Measurements from ENCODE around the gene FAM32A. TPM values are rescaled to one million over a fixed set of nuclear protein-coding genes. Genes with fewer than 3 reads are reported as not detected.

FAM32A gene
- 38.8 TPM for total RNA-seq
- long read RNA-seq, transcript FAM32A-205 (3 exons, 1,168 nt) = minor isoform, 12 of 80 reads
- long read RNA-seq, transcript FAM32A-201 (4 exons, 1,455 nt) = major isoform, 61 of 80 reads
- long read RNA-seq, partial matches to known transcripts = 2 of 80 reads
- long read RNA-seq, other reads (novel, unspliced or antisense) = 3 of 80 reads

DNA sequence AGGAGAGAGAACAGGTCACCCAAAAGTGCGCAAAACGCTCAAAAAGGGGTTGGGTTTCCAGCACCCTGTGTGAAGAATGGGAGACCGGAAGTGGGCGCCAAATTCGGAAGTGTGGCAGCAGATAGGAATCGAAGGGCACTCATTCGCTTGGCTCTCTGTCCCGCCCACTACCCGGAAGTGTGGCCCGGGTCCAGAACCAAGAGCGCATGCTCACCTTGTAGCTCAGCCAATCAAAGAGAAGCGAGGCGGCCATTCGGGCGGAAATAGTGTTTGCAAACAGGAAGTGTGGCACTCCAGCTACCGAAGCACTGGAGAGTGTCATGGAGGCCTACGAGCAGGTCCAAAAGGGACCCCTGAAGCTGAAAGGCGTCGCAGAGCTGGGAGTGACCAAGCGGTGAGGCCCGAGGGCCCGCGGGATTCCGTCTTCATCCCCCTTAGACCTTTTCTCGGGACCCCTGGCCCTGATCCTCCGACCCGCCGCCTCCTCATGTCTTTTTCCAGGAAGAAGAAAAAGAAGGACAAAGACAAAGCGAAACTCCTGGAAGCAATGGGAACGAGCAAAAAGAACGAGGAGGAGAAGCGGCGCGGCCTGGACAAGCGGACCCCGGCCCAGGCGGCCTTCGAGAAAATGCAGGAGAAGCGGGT is at the start of gene FAM32A:
Gene FAM32A (plus strand): TSS at position 288 of the 645 bp plus-strand sequence. CDS start 33 bp downstream, at position 321.
- peak; percentile 99 for DNase-seq
- intact Hi-C loops (cut with micrococcal nuclease) = no loop called here
- ATAC-seq = peak; percentile 98

DNA sequence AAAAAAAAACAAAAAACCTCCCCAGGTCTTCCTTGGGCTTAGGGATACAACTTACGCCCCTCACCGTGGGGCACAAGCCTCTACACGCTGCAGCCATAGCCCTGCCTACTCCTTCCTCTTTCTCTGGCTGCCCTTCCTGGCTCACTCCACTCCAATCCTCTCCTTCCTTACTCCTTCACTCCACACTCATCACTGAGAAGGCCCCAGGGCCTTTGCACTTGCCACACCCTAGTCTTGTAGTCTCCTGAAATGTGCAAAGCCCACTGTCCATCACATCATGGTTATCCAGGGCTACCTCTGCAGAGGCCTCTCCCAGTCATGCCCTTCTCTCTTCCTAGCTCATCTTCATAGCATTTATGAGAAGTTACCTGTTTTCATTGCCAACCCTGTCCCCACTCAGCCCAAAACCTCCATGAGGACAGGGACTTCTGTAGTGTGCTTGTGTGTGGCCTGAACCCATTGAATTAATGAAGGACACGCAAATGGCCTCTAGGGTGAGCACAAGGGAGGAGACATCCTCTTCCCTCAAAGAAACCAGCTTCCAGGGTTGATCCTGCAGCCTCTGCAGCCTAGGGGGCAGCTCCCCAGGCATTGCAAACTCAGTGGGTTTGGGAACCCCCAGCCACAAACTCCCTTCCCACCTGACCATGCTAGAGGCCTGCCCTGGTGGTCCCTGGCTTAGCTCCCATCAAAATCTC is 49.6 kb upstream of the FAM32A start:
- no peak for DNase-seq
- intact Hi-C loops (cut with micrococcal nuclease) = no loop called here
- no peak for ATAC-seq

DNA sequence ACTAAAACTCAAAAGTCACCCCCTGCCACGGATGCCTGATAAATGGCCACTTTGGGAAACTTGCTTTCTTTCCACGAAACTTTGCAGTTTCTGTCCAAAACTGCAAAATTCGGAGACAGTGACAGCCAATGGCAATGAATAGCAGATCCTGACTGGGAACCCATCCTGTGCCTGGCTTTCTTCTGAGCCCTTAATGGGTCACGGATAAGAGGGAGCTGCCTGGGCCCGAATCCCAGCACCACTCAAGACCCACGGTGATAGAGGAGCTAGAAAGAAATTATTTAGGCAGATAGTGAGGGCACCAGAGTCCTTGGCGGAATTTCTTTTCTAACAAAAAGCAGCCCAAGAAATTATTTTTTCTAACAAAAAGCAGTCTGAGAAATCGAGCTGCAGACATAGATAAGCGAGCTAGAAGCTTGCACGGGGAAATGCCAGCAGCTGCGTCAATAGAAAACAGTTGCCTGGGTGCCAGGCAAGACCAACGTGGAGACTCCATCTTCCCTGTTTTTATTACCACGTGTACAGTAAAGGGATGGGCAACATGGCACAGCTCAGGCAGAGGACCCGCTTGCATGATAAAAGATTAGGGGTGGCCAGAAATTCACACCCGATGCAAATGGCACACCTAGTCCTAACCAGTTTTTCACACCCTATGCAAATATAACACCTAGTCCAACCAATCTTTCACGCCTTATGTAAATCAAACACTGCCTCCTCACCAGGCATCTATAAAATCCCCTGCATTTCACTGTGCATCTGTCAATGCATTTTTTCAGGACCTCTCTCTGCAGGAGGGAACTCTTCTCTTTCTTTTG is 48.8 kb upstream of the FAM32A start:
- intact Hi-C loops (cut with micrococcal nuclease) = no loop called here
- DNase-seq (no peak), ATAC-seq (peak; percentile 64)

DNA sequence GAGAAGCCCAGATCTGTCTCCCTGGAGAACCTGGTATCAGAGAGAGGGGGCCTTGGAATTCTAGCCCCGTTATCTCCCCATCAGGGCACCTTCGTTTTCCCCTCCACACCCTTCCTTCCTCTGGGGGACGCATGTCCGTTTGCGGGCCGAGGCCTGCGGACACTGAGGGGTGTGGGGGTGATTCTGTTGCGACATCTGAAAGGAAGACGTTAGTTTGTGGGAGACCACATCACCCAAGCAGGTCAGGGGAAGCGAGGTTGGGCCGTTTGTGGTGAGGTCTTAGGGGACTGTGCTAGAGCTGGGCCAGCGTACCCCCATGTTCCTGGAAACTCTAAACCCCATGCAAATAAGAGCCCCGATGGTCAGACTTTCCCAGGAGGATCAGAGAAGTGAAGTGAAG is 45.5 kb upstream of the FAM32A start:
- DNase-seq (no peak), ATAC-seq (no peak)
- intact Hi-C loops (cut with micrococcal nuclease) = no loop called here

DNA sequence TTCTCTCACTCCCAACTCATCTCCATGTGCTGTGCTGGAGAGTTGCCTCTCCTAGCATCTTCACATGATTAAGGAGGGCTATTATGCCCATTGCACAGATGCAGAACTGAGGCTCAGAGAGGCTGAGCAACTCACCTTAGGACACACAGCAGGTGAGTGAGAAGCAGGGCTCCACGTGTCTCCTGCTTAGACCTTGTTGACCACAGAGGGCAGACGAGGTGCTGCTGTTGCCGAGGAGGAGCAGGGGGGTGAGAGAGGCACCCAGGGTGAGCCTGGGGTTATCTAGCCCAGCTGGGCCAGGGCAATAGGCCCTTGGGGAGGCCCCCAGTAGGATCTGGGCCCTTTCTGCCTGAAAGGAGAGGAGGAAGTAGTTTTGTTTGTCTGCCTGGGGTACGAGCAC is 44.2 kb upstream of the FAM32A start:
- DNase-seq = no peak
- ATAC-seq = no peak
- intact Hi-C loops (cut with micrococcal nuclease) = no loop called here

DNA sequence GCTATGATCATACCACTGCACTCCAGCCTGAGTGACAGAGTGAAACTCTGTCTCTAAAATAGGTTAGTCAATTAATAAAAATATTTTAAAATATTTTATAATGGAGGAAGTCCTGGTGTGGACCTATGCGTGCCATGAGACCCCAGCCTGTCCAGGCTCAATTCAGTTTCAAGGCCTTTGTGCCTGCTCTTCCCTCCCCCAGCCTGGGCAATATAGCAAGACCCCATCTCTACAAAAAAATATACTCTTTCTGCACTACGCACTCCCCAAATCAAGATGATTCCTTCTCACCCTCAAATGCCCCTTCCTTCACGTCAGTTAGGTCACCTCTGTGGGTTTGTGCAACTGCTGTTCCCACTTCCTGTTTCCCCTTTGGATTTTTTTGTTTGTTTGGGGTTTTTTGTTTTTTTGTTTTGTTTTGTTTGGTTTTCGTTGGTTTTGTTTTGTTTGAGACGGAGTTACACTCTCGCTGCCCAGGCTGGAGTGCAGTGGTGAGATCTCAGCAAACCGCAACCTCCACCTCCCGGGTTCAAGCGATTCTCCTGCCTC is 43.1 kb upstream of the FAM32A start:
- ATAC-seq = no peak
- intact Hi-C loops (cut with micrococcal nuclease) = no loop called here
- DNase-seq = no peak

DNA sequence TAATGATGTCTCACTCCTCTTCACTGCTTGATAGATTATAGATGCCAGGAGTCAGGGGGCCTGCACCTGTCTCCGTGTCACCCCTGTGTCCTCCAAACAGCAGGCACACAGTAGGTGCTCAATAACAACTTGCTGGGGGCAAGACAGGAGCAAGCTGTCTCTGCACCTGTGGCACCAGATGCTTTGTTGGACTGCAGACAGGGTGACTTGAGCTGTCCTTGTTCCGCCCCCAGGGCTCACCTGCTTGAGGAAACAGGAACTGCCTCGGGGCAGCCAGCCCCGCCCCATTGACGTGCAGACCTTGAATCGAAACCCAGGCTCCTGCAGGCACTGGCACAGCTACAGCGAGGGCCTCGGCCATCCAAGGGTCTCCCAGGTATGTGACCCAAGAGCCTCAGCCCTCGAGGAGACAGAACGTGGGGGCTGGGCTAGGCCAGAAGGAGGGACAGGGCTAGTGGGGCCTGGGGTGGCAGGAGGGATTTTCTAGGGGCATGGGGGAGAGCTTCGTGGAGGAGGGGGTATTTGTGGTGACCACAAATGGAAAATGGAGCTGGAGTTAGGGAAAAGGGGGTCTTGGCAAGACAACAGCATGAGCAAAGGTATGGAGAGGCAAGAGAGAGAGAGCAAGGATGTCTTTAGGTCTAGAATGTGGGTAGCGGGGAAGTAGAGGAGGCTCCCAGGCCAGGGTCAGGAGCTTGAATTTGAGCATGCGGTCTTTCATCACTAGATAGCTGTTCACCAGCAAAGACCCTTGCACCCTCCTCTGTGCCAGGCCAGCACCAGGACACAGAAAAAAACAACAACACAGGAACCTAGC is 41.6 kb upstream of the FAM32A start, which contains the start of gene HSH2D:
Gene HSH2D (plus strand): TSS at position 287 of the 817 bp plus-strand sequence. CDS start 5,066 bp downstream, outside the sequence.
- DNase-seq (peak; percentile 60), ATAC-seq (peak; percentile 46)
- intact Hi-C loops (cut with micrococcal nuclease) = no loop called here

DNA sequence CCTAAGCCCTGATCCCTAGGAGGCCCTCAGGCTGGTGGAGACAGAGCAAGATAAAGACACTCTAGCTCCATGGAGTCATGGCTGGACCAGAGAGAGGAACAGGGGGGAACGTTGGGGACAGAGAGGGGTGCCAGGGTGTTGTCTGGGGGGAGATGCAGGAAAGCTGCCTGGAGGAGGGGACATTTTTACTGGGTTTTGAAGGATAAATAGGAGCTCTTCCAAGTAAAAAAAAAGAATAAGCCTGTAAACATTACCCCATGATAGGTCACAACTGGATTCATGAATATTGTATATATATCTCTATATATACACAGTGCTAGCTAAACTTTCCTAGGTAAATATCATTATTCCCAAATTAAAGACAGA is 41.0 kb upstream of the FAM32A start:
- ATAC-seq (no peak), DNase-seq (no peak)
- intact Hi-C loops (cut with micrococcal nuclease) = no loop called here

DNA sequence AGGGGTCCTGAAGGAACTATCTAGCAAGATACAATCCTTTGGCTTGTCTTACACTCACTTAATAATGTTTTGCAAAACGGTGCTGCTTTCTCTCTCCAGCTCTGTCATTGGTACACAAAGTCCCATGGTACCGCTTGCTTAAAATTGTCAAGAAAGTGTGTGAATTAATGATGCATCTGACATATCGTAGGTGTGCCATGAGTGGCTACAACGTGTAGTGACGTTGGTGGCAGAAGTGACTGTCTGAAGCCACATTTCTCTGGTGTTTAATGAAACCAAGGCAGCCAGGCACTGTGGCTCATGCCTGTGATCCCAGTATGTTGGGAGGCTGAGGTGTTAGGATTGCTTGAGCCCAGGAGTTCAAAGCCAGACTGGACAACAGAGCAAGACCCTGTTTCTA is 39.1 kb upstream of the FAM32A start:
- intact Hi-C loops (cut with micrococcal nuclease) = no loop called here
- DNase-seq (no peak), ATAC-seq (no peak)

DNA sequence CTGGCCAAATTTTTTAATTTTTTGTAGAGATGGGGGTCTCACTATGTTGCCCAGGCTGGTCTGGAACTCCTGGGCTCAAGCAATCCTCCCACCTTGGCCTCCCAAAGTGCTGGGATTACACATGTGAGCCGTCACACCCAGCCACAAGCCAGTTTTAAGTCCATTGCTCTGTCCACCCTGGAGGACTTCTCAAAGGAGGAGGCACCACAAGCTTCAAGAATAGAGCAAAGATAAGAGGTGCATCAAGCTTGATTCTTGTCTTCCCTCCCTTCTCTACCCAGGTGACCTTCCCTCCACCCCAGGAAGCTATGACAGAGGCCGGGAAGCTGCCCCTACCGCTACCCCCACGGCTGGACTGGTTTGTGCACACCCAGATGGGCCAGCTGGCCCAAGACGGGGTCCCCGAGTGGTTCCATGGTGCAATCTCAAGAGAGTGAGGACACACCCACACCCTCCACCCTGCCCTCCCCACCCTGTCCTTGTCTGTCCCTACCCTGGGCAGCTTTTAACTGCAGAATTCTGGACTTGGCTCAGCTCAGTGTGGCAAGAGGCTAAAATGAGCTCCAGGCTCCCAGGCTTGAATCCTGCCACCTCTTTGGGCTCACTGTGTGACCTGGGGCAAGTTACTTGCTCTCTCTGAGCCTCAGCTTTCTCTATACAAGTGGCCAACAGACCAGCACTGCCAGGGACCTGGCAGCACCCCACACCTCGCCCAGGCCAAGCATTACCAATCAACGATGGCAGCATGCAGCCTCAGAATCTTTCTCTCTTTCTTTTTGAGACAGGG is 36.6 kb upstream of the FAM32A start:
- intact Hi-C loops (cut with micrococcal nuclease) = no loop called here
- no peak for ATAC-seq

DNA sequence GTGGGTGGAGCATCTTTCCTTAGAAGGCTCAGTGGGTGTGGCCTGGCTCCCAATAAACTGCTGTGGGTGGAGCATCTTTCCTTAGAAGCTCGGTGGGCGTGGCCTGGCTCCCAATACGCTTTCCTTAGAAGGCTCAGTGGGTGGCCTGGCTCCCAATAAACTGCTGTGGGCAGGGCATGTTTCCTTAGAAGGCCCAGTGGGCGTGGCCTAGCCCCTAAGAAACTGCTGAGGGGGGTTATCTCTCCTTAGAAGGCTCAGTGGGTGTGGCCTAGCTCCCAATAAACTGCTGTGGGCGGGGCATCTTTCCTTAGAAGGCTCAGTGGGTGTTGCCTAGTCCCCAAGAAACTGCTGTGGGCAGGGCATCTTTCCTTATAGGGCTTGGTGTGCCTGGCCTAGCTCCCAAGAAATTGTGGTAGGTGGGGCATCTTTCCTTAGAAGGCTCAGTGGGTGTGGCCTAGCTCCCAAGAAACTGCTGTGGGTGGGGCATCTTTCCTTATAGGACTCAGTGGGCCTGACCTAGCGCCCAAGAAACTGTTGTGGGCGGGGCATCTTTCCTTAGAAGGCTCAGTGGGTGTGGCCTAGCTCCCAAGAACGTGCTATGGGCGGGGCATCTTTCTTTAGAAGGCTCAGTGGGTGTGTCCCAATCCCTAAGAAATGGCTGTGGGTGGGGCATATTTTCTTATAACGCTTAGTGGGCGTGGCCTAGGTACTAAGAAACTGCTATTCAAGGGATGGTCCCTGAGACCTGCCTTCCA is 31.5 kb upstream of the FAM32A start:
- intact Hi-C loops (cut with micrococcal nuclease) = no loop called here
- DNase-seq = no peak
- no peak for ATAC-seq

More for the DNA sequence above, 36.6 kb upstream of the FAM32A start:
- DNase-seq = no peak

DNA sequence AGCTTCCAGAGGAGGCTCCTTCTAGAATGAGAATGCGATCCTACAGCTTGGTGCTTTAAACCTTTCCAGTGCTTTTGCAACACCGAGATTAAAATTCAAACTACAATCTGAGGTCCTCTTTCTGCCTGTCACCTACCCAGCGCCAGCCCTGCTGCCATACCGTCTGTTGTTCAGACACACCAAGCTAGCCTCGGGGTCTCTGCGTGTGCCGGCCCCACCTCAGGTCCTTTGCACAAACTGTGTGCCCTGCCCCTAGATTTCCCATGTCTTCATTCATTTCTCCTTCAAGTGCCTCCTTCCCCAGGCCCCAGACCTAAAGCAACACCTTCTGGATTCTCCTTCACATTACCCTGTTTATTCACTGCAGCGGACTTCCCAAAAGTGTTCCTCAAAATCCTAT is 30.7 kb upstream of the FAM32A start:
- DNase-seq (no peak), ATAC-seq (no peak)
- intact Hi-C loops (cut with micrococcal nuclease) = no loop called here

DNA sequence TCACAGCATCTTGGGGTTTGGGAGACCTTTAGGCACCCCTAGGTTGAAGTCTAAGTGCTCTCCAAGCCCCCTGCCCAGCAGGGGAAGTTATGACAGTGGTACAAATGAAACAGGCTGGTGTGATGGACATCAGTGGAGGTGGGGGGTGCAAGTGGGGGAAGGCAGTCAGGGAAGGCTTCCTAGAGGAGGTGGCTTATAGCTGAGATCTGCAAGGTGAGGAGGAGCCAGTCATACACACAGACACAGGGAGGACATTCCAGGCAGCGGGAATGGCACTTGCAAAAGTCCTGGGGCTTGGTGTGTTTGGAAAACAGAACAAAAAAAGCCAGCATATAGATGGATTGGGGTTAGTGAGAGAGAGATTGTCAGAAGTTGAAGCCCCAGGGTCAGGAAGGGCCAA is 30.1 kb upstream of the FAM32A start:
- intact Hi-C loops (cut with micrococcal nuclease) = no loop called here
- ATAC-seq = no peak
- DNase-seq = no peak

DNA sequence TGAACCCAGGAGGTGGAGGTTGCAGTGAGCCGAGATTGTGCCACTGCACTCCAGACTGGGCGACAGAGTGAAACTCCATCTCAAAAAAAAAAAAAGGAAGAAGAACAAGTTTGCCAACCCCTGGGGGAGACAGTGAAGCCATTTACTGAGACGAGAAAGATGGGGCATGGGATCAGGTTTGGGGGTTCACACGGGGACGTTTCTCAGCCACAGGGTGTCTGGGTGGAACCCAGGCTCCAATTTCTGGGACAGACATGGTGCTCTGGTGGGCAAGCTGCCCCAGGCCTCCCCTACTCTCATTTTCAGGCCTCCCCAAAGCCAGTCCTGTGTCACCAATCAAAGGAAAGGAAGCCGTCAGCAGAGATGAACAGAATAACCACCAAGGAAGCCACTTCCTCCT is 28.3 kb upstream of the FAM32A start:
- intact Hi-C loops (cut with micrococcal nuclease) = no loop called here

DNA sequence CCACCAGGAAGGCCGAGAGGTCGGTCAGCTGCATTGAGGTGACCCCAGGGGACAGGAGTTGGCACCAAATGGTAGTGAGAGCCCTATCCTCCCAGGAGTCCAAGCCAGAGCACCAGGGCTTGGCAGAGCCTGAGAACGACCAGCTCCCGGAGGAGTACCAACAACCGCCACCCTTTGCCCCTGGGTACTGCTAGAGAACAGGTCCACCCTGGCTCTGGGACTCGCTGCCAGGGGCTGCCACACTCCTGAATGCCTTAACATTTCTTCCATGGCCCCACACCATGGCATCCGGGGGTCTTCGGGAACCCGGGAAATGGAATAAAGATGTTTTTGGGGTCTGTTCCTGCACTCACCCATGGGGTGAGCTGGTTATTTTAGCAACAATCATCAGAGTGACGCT is 27.6 kb upstream of the FAM32A start:
- ATAC-seq (no peak), DNase-seq (no peak)
- intact Hi-C loops (cut with micrococcal nuclease) = no loop called here

More for the DNA sequence above, 28.3 kb upstream of the FAM32A start:
- no peak for DNase-seq
- no peak for ATAC-seq

DNA sequence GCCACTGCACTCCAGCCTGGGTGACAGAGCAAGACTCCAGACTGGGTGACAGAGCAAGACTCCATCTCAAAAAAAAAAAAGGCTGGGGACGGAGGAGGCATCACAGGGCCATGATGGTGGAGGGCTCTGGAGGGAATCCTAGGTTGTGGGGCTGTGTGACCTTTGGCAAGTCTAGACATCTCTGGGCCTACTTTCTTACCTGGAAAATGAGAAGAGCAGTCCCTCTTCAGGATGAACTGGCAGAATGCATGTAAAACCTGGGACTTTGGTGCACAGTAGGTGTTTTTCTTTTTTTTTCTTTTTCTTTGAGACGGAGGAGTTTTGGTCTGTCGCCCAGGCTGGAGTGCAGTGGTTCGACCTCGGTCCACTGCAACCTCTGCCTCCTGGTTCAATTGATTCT is 25.6 kb upstream of the FAM32A start:
- ATAC-seq = no peak
- DNase-seq = no peak
- intact Hi-C loops (cut with micrococcal nuclease) = no loop called here

DNA sequence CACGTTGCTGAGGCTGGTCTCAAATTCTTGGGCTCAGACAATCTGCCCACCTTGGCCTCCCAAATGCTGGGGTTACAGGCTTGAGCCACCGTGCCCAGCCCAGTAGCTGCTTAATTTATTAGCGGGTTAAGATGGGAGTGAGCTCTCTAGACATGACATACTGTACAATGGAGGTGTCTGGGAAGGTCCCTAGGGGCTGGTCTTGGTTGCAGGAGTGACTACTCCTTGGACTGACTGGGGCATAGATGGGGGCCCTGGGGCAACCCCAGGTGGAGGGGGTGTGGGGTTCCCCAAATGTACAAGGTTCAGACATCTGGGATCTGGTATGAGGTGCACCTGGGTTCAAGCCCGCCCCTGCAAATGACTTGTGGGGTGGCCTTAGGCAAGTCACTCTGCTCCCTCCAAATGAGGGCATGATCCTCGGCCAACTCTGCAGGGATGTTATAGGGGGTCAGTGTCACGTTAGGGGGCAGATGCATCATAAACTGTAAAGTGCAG is 24.7 kb upstream of the FAM32A start:
- intact Hi-C loops (cut with micrococcal nuclease) = no loop called here
- ATAC-seq = no peak
- DNase-seq = no peak
